ENCODE data around the gene TNRC6A.

- TF ChIP-seq CTCF (IDR thresholded peaks at IDR 0.05) (no peak), POLR2A (IDR thresholded peaks at IDR 0.05) (no peak)
Measured at GRCh38 chr16:24837969-24838368, 108.5 kb downstream of the TNRC6A start.
